ENCODE measurements around the gene TALDO1. TPM values are rescaled to one million over a fixed set of nuclear protein-coding genes. Genes with fewer than 3 reads are reported as not detected.

TALDO1 gene
- total RNA-seq, 1 donor from 2014 or later = 101 TPM

DNA sequence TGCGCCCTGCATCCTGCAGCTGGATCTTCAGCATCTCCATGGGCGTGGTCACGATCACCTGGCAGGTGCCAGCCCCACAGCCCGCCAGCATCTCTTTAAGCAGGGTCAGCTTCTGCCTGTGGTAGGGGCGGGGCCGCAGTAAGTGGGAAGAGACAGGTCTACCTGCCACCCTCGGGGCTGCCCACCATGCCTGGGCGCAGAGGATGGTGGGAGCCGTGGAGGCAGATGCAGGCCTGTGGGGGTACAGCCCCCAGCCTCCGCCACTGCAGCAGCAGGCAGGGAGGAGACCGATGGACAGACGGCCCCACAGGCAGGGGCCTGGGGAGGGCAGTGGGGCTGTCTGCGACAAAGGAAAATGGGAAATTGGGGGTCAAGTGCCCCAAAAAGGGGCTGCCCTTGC, 45.6 kb downstream of the TALDO1 start:
- Histone ChIP-seq H3K27me3 (ENCODE audit: low read depth) (peaks cover 36% of the 10 kb centered on the region), H3K36me3 (peaks cover 10% of the 10 kb centered on the region), H3K9me3 (replicated peaks) (no peaks in the 10 kb centered on the region), H3K4me1 (peaks cover 42% of the 10 kb centered on the region), H3K4me3 (no peak overlapping the region), H3K27ac (replicated peaks) (no peak overlapping the region)
- DNase-seq = no peak
- intact Hi-C loops (cut with micrococcal nuclease) = no loop called here
- TF ChIP-seq, protein P1, sequence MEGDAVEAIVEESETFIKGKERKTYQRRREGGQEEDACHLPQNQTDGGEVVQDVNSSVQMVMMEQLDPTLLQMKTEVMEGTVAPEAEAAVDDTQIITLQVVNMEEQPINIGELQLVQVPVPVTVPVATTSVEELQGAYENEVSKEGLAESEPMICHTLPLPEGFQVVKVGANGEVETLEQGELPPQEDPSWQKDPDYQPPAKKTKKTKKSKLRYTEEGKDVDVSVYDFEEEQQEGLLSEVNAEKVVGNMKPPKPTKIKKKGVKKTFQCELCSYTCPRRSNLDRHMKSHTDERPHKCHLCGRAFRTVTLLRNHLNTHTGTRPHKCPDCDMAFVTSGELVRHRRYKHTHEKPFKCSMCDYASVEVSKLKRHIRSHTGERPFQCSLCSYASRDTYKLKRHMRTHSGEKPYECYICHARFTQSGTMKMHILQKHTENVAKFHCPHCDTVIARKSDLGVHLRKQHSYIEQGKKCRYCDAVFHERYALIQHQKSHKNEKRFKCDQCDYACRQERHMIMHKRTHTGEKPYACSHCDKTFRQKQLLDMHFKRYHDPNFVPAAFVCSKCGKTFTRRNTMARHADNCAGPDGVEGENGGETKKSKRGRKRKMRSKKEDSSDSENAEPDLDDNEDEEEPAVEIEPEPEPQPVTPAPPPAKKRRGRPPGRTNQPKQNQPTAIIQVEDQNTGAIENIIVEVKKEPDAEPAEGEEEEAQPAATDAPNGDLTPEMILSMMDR (IDR thresholded peaks at IDR 0.05; ENCODE audit: borderline replicate concordance) = no peak

DNA sequence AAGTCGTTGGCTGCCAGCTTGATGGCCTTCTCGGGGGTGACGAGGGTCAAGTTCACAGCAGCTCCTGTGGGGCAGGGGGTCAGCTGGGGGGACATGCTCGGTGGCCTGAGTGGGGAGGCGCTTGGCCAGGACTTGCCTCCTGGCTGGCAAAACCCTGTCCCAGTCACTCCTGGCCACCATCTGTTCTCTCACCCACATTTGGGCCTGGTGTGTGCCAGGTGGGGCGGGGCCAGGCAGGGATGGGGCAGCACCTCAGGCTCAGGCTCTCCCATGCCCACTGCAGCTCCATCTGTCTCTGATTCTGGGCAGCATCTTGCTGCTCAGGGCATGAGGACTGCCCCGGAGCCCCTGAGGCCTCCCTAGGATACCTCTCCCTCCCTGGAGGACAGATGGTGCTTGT, 46.3 kb downstream of the TALDO1 start:
- Histone ChIP-seq H3K4me3 (no peak overlapping the region), H3K36me3 (peaks cover 10% of the 10 kb centered on the region), H3K4me1 (peaks cover 47% of the 10 kb centered on the region), H3K27me3 (ENCODE audit: low read depth) (peaks cover 29% of the 10 kb centered on the region), H3K9me3 (replicated peaks) (no peaks in the 10 kb centered on the region), H3K27ac (replicated peaks) (no peak overlapping the region)
- DNase-seq = no peak
- TF ChIP-seq, protein P1 (IDR thresholded peaks at IDR 0.05; ENCODE audit: borderline replicate concordance) = no peak
- intact Hi-C loops (cut with micrococcal nuclease) = no loop called here

DNA sequence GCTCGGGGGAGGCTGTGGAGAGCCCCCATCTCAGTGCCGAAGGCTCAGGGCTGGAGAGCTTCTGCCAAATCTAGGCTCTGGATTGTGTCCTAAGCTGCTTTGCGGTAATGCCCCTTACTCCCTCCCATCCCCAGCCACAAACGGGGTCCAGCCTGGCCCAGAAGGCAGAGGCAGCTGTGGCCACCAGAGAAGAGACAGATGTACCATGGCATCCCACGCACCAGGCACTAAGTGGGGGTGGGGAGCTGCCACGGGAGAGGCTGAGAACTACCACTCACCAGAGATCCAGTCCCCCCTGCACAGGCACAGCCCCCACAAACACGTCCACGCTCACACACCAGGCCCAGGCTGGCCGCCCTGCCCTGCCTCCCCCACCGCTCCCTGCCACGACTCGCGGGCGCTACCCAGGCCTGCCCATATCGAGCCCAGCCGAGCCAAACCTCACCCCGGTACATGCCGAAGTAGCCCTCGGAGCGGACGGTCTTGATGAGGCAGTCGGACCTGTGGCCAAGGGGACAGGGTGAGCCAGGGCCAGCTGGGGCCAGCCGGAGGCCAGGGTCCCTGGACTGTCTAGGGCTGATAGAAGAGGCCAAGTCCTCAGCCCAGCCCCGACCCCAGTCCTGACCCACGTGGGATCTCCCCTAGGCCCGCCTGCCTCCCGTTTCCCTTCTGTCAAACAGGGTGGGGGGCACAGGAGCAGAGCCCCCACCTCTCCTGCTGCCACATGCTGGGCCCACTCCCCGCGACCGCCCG, 46.9 kb downstream of the TALDO1 start:
- TF ChIP-seq, protein P1 (IDR thresholded peaks at IDR 0.05; ENCODE audit: borderline replicate concordance) = no peak
- intact Hi-C loops (cut with micrococcal nuclease) = no loop called here
- Histone ChIP-seq H3K36me3 (peaks cover 10% of the 10 kb centered on the region), H3K27ac (replicated peaks) (no peak overlapping the region), H3K9me3 (replicated peaks) (no peaks in the 10 kb centered on the region), H3K4me1 (peaks cover 49% of the 10 kb centered on the region), H3K4me3 (no peak overlapping the region), H3K27me3 (ENCODE audit: low read depth) (peaks cover 22% of the 10 kb centered on the region)
- DNase-seq = no peak

- peaks cover 16% of the 10 kb centered on the region for H3K36me3 ChIP-seq
- peaks cover 14% of the 10 kb centered on the region for H3K27me3 ChIP-seq (ENCODE audit: low read depth)
- intact Hi-C loops (cut with micrococcal nuclease) = no loop called here
- H3K4me3 ChIP-seq = peak overlapping the region; percentile 81
- H3K27ac ChIP-seq (replicated peaks) = no peak overlapping the region
- H3K4me1 ChIP-seq = peaks cover 42% of the 10 kb centered on the region
- TF ChIP-seq, protein P1 (IDR thresholded peaks at IDR 0.05; ENCODE audit: borderline replicate concordance) = no peak
- DNase-seq = no peak
- no peaks in the 10 kb centered on the region for H3K9me3 ChIP-seq (replicated peaks)
Observed at GRCh38 chr11:794766-795633, 47.7 kb downstream of the TALDO1 start.

GRCh38 chr11:795634-796564, 48.6 kb downstream of the TALDO1 start:
- Histone ChIP-seq H3K36me3 (peaks cover 24% of the 10 kb centered on the region), H3K4me1 (peaks cover 42% of the 10 kb centered on the region)

More at GRCh38 chr11:795634-796564, 48.6 kb downstream of the TALDO1 start:
- H3K27ac ChIP-seq (replicated peaks) = peak overlapping the region; percentile 85
- H3K27me3 ChIP-seq (ENCODE audit: low read depth) = peaks cover 5% of the 10 kb centered on the region
- intact Hi-C loops (cut with micrococcal nuclease) = no loop called here
- TF ChIP-seq, protein P1 (IDR thresholded peaks at IDR 0.05; ENCODE audit: borderline replicate concordance) = no peak
- DNase-seq = peak; percentile 77
- H3K4me3 ChIP-seq = peak overlapping the region; percentile 81
- no peaks in the 10 kb centered on the region for H3K9me3 ChIP-seq (replicated peaks)

Data from left ventricle myocardium inferior (tissue), 1 donor.